HEK293 (cell line): Measurements from ENCODE around the gene BBIP1.

Source experiments
- BCL11B ChIP-seq: fragments of 450-650 bp; formaldehyde crosslinking; IDR thresholded peaks from 2 replicates; pipeline ENCODE4 v1.5.1; 2016; ENCODE audit warnings: low read depth, missing biosample characterization, missing genetic modification characterization
- EGR2 ChIP-seq: fragments of 450-650 bp; formaldehyde crosslinking; IDR thresholded peaks from 2 replicates; pipeline ENCODE4 v1.5.1; 2016; ENCODE audit warnings: low read depth, missing biosample characterization, missing genetic modification characterization
- OVOL3 ChIP-seq: fragments of 450-650 bp; formaldehyde crosslinking; IDR thresholded peaks from 2 replicates; pipeline ENCODE4 v1.5.1; 2016; ENCODE audit warnings: missing biosample characterization, missing genetic modification characterization
- PRDM1 ChIP-seq: fragments of 450-650 bp; formaldehyde crosslinking; IDR thresholded peaks from 2 replicates; pipeline ENCODE4; 2016; ENCODE audit warnings: missing biosample characterization, missing genetic modification characterization
- SCRT2 ChIP-seq: fragments of 450-650 bp; formaldehyde crosslinking; IDR thresholded peaks from 2 replicates; pipeline ENCODE4 v1.5.1; 2016; ENCODE audit warnings: missing biosample characterization, missing genetic modification characterization
- SETDB1 ChIP-seq: IDR thresholded peaks from one replicate; pipeline ENCODE4 v1.6.1; 2017; ENCODE audit warnings: mild to moderate bottlenecking, low read length, moderate library complexity, mixed read lengths; ENCODE audit not compliant: insufficient read length
- SP3 ChIP-seq: fragments of 450-650 bp; formaldehyde crosslinking; IDR thresholded peaks from 2 replicates; pipeline ENCODE4 v1.5.1; 2016; ENCODE audit warnings: missing biosample characterization, missing genetic modification characterization
- ZBTB48 ChIP-seq: fragments of 450-650 bp; formaldehyde crosslinking; IDR thresholded peaks from 2 replicates; pipeline ENCODE4 v1.5.1; 2016; ENCODE audit warnings: missing biosample characterization, missing genetic modification characterization
- ZFP3 ChIP-seq: fragments of 450-650 bp; formaldehyde crosslinking; IDR thresholded peaks from 2 replicates; pipeline ENCODE4 v1.5.1; 2016; ENCODE audit warnings: low read depth, missing biosample characterization, missing genetic modification characterization
- ZNF140 ChIP-seq: fragments of 450-650 bp; formaldehyde crosslinking; IDR thresholded peaks from 2 replicates; pipeline ENCODE4 v1.5.1; 2016; ENCODE audit warnings: missing biosample characterization, missing genetic modification characterization
- ZNF169 ChIP-seq: fragments of 450-650 bp; formaldehyde crosslinking; IDR thresholded peaks from 2 replicates; pipeline ENCODE4 v1.5.1; 2016; ENCODE audit warnings: missing biosample characterization, missing genetic modification characterization
- ZNF426 ChIP-seq: fragments of 450-650 bp; formaldehyde crosslinking; IDR thresholded peaks from 2 replicates; pipeline ENCODE4 v1.5.1; 2017; ENCODE audit warnings: missing biosample characterization, missing genetic modification characterization, mild to moderate bottlenecking, inconsistent platforms, moderate library complexity
- ZNF548 ChIP-seq: fragments of 450-650 bp; formaldehyde crosslinking; IDR thresholded peaks from 2 replicates; pipeline ENCODE4 v1.5.1; 2016; ENCODE audit warnings: missing biosample characterization, missing genetic modification characterization
- ZNF558 ChIP-seq: fragments of 450-650 bp; formaldehyde crosslinking; IDR thresholded peaks from 2 replicates; pipeline ENCODE4 v1.5.1; 2016; ENCODE audit warnings: missing biosample characterization, missing genetic modification characterization
- ZNF571 ChIP-seq: fragments of 450-650 bp; formaldehyde crosslinking; IDR thresholded peaks from 2 replicates; pipeline ENCODE4 v1.5.0; 2017; ENCODE audit warnings: missing biosample characterization, missing genetic modification characterization
- ZNF585B ChIP-seq: fragments of 450-650 bp; formaldehyde crosslinking; IDR thresholded peaks from 2 replicates; pipeline ENCODE4 v1.5.1; 2016; ENCODE audit warnings: missing biosample characterization, missing genetic modification characterization
- ZNF610 ChIP-seq: fragments of 450-650 bp; formaldehyde crosslinking; IDR thresholded peaks from 2 replicates; pipeline ENCODE4 v1.5.1; 2016; ENCODE audit warnings: missing biosample characterization, missing genetic modification characterization, borderline replicate concordance
- ZNF670 ChIP-seq: fragments of 450-650 bp; formaldehyde crosslinking; IDR thresholded peaks from 2 replicates; pipeline ENCODE4 v1.5.1; 2016; ENCODE audit warnings: missing biosample characterization, missing genetic modification characterization, low read depth
- ZNF768 ChIP-seq: fragments of 450-650 bp; formaldehyde crosslinking; IDR thresholded peaks from 2 replicates; pipeline ENCODE4 v1.5.1; 2018; ENCODE audit warnings: missing biosample characterization, mild to moderate bottlenecking, missing genetic modification characterization
- ZNF785 ChIP-seq: fragments of 450-650 bp; formaldehyde crosslinking; IDR thresholded peaks from 2 replicates; pipeline ENCODE4 v1.5.1; 2016; ENCODE audit warnings: missing biosample characterization, missing genetic modification characterization
- ZNF792 ChIP-seq: fragments of 450-650 bp; formaldehyde crosslinking; IDR thresholded peaks from 2 replicates; pipeline ENCODE4 v1.5.1; 2016; ENCODE audit warnings: missing biosample characterization, missing genetic modification characterization
- TF ChIP-seq, protein P1 (sequence below): fragments of 450-650 bp; formaldehyde crosslinking; conservative IDR thresholded peaks from 2 replicates; pipeline ENCODE4 v1.5.1; 2016; ENCODE audit warnings: low read depth, missing biosample characterization, missing genetic modification characterization
- TF ChIP-seq, protein P2 (sequence below): fragments of 450-650 bp; formaldehyde crosslinking; IDR thresholded peaks from 2 replicates; pipeline ENCODE4 v1.5.1; 2016; ENCODE audit warnings: missing biosample characterization, missing genetic modification characterization
- TF ChIP-seq, protein P3 (sequence below): fragments of 450-650 bp; formaldehyde crosslinking; IDR thresholded peaks from 2 replicates; pipeline ENCODE4 v1.5.1; 2017; ENCODE audit warnings: missing biosample characterization, missing genetic modification characterization
- TF ChIP-seq, protein P4 (sequence below): fragments of 450-650 bp; formaldehyde crosslinking; optimal IDR thresholded peaks from 2 replicates; pipeline ENCODE3; 2016; ENCODE audit warnings: missing biosample characterization, mild to moderate bottlenecking, missing genetic modification characterization
- TF ChIP-seq, protein P5 (sequence below): IDR thresholded peaks from 2 replicates; pipeline ENCODE4 v1.6.1; 2011; ENCODE audit warnings: mild to moderate bottlenecking, low read depth, low read length, borderline replicate concordance
- TF ChIP-seq, protein P6 (sequence below): fragments of 450-650 bp; formaldehyde crosslinking; IDR thresholded peaks from 2 replicates; pipeline ENCODE4 v1.5.1; 2016; ENCODE audit warnings: missing biosample characterization, missing genetic modification characterization
- TF ChIP-seq, protein P7 (sequence below): fragments of 450-650 bp; formaldehyde crosslinking; IDR thresholded peaks from 2 replicates; pipeline ENCODE4 v1.5.1; 2016; ENCODE audit warnings: missing biosample characterization, missing genetic modification characterization

The BBIP1 gene

DNA sequence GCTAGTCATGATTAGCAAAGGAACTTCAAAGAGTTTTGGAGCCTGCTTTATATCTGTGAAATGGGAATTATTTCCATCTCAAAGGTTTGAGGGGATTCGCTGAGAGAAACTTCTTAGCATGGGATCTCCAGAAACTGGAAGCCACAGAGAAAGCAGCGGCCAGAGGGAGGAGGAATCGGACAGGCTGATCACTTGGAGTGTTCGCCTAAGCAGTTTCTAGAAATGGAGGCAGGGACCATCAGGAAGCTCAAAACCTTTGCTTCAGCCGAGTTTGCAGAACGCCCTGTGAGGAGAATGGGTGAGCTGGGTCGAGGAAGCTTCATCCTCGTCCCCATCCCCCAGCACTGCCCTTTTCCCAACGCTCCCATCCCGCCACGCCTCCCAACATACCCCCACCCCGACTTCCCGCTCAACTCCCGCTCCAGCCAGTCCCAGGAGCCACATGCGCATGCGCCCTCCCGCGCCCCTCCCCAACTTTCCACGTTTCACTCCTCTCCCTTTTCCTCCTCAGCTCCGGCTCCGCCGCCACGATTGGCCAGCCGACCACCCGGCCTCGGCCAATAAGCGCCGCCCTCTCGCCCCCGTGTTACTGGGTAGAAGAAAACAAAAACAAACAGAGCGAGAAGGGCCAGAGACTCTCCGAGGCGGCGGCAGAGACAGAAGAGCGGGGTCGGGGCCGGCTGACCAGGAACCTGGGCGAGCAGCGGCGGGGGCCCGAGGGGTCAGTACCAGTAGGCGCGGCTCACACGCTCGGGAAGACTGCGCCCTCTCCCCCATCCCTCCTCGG, 47.5 kb downstream of the BBIP1 start, which contains the start of gene PDCD4 (continued):
- TF ChIP-seq ZNF558 (tag by site-specific recombination) (no peak), OVOL3 (tag by site-specific recombination) (no peak), ZNF571 (no peak), ZNF768 (no peak), ZNF426 (tag by site-specific recombination) (no peak), ZNF610 (peak; percentile 27; the same call in 1 of the 2 replicates), ZNF169 (tag by site-specific recombination) (no peak), SETDB1 (no peak), ZBTB48 (tag by site-specific recombination) (peak; percentile 91), SP3 (tag by site-specific recombination) (peak; percentile 73), ZNF140 (tag by site-specific recombination) (no peak), ZNF585B (tag by site-specific recombination) (no peak), ZNF548 (no peak), ZNF792 (tag by site-specific recombination) (no peak), SCRT2 (no peak), PRDM1 (tag by site-specific recombination) (peak; percentile 96), EGR2 (tag by site-specific recombination) (no peak; the same call in 1 of the 2 replicates), BCL11B (tag by site-specific recombination) (no peak), ZFP3 (no peak), ZNF670 (tag by site-specific recombination) (no peak), ZNF785 (no peak)
- TF ChIP-seq, protein P1, sequence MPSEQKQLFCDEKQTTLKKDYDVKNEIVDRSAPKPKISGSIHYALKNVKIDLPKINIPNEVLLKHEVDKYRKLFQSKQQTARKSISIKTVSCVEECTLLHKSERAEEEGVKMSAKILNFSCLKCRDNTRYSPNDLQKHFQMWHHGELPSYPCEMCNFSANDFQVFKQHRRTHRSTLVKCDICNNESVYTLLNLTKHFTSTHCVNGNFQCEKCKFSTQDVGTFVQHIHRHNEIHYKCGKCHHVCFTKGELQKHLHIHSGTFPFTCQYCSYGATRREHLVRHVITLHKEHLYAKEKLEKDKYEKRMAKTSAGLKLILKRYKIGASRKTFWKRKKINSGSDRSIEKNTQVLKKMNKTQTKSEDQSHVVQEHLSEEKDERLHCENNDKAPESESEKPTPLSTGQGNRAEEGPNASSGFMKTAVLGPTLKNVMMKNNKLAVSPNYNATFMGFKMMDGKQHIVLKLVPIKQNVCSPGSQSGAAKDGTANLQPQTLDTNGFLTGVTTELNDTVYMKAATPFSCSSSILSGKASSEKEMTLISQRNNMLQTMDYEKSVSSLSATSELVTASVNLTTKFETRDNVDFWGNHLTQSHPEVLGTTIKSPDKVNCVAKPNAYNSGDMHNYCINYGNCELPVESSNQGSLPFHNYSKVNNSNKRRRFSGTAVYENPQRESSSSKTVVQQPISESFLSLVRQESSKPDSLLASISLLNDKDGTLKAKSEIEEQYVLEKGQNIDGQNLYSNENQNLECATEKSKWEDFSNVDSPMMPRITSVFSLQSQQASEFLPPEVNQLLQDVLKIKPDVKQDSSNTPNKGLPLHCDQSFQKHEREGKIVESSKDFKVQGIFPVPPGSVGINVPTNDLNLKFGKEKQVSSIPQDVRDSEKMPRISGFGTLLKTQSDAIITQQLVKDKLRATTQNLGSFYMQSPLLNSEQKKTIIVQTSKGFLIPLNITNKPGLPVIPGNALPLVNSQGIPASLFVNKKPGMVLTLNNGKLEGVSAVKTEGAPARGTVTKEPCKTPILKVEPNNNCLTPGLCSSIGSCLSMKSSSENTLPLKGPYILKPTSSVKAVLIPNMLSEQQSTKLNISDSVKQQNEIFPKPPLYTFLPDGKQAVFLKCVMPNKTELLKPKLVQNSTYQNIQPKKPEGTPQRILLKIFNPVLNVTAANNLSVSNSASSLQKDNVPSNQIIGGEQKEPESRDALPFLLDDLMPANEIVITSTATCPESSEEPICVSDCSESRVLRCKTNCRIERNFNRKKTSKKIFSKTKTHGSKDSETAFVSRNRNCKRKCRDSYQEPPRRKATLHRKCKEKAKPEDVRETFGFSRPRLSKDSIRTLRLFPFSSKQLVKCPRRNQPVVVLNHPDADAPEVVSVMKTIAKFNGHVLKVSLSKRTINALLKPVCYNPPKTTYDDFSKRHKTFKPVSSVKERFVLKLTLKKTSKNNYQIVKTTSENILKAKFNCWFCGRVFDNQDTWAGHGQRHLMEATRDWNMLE (tag by site-specific recombination): no peak
- TF ChIP-seq, protein P2, sequence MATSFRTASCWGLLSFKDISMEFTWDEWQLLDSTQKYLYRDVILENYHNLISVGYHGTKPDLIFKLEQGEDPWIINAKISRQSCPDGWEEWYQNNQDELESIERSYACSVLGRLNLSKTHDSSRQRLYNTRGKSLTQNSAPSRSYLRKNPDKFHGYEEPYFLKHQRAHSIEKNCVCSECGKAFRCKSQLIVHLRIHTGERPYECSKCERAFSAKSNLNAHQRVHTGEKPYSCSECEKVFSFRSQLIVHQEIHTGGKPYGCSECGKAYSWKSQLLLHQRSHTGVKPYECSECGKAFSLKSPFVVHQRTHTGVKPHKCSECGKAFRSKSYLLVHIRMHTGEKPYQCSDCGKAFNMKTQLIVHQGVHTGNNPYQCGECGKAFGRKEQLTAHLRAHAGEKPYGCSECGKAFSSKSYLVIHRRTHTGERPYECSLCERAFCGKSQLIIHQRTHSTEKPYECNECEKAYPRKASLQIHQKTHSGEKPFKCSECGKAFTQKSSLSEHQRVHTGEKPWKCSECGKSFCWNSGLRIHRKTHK (tag by site-specific recombination): no peak
- TF ChIP-seq, protein P3, sequence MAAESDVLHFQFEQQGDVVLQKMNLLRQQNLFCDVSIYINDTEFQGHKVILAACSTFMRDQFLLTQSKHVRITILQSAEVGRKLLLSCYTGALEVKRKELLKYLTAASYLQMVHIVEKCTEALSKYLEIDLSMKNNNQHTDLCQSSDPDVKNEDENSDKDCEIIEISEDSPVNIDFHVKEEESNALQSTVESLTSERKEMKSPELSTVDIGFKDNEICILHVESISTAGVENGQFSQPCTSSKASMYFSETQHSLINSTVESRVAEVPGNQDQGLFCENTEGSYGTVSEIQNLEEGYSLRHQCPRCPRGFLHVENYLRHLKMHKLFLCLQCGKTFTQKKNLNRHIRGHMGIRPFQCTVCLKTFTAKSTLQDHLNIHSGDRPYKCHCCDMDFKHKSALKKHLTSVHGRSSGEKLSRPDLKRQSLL: no peak
- TF ChIP-seq, protein P4, sequence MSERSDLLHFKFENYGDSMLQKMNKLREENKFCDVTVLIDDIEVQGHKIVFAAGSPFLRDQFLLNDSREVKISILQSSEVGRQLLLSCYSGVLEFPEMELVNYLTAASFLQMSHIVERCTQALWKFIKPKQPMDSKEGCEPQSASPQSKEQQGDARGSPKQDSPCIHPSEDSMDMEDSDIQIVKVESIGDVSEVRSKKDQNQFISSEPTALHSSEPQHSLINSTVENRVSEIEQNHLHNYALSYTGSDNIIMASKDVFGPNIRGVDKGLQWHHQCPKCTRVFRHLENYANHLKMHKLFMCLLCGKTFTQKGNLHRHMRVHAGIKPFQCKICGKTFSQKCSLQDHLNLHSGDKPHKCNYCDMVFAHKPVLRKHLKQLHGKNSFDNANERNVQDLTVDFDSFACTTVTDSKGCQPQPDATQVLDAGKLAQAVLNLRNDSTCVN: no peak
- TF ChIP-seq, protein P5, sequence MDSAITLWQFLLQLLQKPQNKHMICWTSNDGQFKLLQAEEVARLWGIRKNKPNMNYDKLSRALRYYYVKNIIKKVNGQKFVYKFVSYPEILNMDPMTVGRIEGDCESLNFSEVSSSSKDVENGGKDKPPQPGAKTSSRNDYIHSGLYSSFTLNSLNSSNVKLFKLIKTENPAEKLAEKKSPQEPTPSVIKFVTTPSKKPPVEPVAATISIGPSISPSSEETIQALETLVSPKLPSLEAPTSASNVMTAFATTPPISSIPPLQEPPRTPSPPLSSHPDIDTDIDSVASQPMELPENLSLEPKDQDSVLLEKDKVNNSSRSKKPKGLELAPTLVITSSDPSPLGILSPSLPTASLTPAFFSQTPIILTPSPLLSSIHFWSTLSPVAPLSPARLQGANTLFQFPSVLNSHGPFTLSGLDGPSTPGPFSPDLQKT: no peak
- TF ChIP-seq, protein P6, sequence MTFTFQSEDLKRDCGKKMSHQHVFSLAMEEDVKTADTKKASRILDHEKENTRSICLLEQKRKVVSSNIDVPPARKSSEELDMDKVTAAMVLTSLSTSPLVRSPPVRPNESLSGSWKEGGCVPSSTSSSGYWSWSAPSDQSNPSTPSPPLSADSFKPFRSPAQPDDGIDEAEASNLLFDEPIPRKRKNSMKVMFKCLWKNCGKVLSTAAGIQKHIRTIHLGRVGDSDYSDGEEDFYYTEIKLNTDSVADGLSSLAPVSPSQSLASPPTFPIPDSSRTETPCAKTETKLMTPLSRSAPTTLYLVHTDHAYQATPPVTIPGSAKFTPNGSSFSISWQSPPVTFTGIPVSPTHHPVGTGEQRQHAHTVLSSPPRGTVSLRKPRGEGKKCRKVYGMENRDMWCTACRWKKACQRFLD (tag by site-specific recombination): no peak
- TF ChIP-seq, protein P7, sequence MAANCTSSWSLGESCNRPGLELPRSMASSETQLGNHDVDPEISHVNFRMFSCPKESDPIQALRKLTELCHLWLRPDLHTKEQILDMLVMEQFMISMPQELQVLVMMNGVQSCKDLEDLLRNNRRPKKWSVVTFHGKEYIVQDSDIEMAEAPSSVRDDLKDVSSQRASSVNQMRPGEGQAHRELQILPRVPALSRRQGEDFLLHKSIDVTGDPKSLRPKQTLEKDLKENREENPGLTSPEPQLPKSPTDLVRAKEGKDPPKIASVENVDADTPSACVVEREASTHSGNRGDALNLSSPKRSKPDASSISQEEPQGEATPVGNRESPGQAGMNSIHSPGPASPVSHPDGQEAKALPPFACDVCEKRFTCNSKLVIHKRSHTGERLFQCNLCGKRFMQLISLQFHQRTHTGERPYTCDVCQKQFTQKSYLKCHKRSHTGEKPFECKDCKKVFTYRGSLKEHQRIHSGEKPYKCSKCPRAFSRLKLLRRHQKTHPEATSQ (tag by site-specific recombination): no peak
